ENCODE measurements around the gene SENP1. TPM values are rescaled to one million over a fixed set of nuclear protein-coding genes. Genes with fewer than 3 reads are reported as not detected.
A peak's percentile ranks its signal among the peaks of the same experiment; 100 is the strongest.

The SENP1 gene
- total RNA-seq, 1 donor: 23.9 TPM

DNA sequence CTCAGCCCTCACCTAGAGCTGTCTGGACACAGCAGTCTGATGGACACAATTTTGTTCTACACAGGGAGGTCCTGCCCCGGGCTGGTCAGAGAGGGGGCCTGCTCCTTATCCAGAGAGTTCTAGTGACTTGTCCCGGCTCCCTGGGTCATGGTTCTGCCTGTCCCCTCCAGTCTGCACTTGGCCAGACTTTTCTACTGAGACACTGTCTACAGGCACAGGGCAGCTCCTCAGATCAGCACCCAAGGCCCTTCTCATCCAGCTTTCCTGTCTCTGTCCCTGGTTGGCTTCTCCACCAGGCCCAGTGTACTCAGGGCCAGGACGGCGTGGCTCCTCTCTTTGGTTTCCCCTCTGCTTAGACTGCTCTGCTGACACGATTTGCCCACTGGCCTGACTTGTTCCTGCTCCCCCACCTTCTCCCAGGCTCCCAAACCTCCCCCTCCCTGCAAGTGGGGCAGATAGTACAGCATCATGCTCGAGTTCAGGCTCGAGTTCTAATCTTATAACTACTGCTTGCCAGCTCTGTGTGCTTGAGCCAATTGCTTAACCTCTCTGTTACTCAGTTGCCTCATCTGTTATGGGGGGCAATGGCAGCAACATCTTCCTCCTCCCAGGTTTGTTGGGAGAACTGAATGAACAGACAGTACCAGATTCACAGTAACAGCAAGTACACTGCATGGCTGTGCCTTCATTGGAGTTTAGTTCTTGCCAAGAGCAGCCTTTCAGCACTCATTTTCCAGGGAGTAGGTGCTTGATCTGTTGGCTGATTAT is 79.6 kb downstream of the SENP1 start:
- H3K27me3 ChIP-seq (ENCODE audit: insufficient read depth, low read length): peaks cover 43% of the 10 kb centered on the region

GRCh38 chr12:48025281-48025680 is 80.6 kb downstream of the SENP1 start:
- Histone ChIP-seq H3K36me3 (ENCODE audit: insufficient read depth, low read length) (no peaks in the 10 kb centered on the region), H3K27me3 (ENCODE audit: insufficient read depth, low read length) (peaks cover 47% of the 10 kb centered on the region), H3K9me3 (ENCODE audit: low read depth, low read length) (no peaks in the 10 kb centered on the region), H3K27ac (ENCODE audit: low read depth, low read length) (no peak overlapping the region), H3K4me1 (ENCODE audit: insufficient read depth, low read length) (no peaks in the 10 kb centered on the region), H3K79me2 (ENCODE audit: insufficient read depth, low read length) (no peaks in the 10 kb centered on the region), H2AFZ (ENCODE audit: low read length) (no peak overlapping the region), H3K4me2 (ENCODE audit: insufficient read depth, low read length) (no peak overlapping the region), H3K4me3 (ENCODE audit: insufficient read depth, low read length) (no peak overlapping the region), H4K20me1 (ENCODE audit: insufficient read depth, low read length) (no peaks in the 10 kb centered on the region)
- TF ChIP-seq, protein P1, sequence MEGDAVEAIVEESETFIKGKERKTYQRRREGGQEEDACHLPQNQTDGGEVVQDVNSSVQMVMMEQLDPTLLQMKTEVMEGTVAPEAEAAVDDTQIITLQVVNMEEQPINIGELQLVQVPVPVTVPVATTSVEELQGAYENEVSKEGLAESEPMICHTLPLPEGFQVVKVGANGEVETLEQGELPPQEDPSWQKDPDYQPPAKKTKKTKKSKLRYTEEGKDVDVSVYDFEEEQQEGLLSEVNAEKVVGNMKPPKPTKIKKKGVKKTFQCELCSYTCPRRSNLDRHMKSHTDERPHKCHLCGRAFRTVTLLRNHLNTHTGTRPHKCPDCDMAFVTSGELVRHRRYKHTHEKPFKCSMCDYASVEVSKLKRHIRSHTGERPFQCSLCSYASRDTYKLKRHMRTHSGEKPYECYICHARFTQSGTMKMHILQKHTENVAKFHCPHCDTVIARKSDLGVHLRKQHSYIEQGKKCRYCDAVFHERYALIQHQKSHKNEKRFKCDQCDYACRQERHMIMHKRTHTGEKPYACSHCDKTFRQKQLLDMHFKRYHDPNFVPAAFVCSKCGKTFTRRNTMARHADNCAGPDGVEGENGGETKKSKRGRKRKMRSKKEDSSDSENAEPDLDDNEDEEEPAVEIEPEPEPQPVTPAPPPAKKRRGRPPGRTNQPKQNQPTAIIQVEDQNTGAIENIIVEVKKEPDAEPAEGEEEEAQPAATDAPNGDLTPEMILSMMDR (IDR thresholded peaks at IDR 0.05; ENCODE audit: extremely low read depth, low read depth, low read length): no peak
- no peak for DNase-seq (ENCODE audit: insufficient read length, low spot score, missing footprints)

More for the DNA sequence above, 79.6 kb downstream of the SENP1 start:
- Histone ChIP-seq H3K36me3 (ENCODE audit: insufficient read depth, low read length) (no peaks in the 10 kb centered on the region), H3K4me2 (ENCODE audit: insufficient read depth, low read length) (no peak overlapping the region), H2AFZ (ENCODE audit: low read length) (no peak overlapping the region), H3K79me2 (ENCODE audit: insufficient read depth, low read length) (no peaks in the 10 kb centered on the region), H4K20me1 (ENCODE audit: insufficient read depth, low read length) (no peaks in the 10 kb centered on the region), H3K9me3 (ENCODE audit: low read depth, low read length) (no peaks in the 10 kb centered on the region), H3K27ac (ENCODE audit: low read depth, low read length) (no peak overlapping the region), H3K4me3 (ENCODE audit: insufficient read depth, low read length) (no peak overlapping the region), H3K4me1 (ENCODE audit: insufficient read depth, low read length) (no peaks in the 10 kb centered on the region)
- DNase-seq (ENCODE audit: insufficient read length, low spot score, missing footprints): peak; percentile 68
- TF ChIP-seq, protein P1 (IDR thresholded peaks at IDR 0.05; ENCODE audit: extremely low read depth, low read depth, low read length): no peak

- Histone ChIP-seq H3K27me3 (ENCODE audit: insufficient read depth, low read length) (peaks cover 50% of the 10 kb centered on the region), H3K4me2 (ENCODE audit: insufficient read depth, low read length) (no peak overlapping the region), H3K9me3 (ENCODE audit: low read depth, low read length) (no peaks in the 10 kb centered on the region), H3K36me3 (ENCODE audit: insufficient read depth, low read length) (no peaks in the 10 kb centered on the region), H3K79me2 (ENCODE audit: insufficient read depth, low read length) (no peaks in the 10 kb centered on the region), H4K20me1 (ENCODE audit: insufficient read depth, low read length) (no peaks in the 10 kb centered on the region), H3K4me3 (ENCODE audit: insufficient read depth, low read length) (no peak overlapping the region), H2AFZ (ENCODE audit: low read length) (no peak overlapping the region), H3K4me1 (ENCODE audit: insufficient read depth, low read length) (no peaks in the 10 kb centered on the region), H3K27ac (ENCODE audit: low read depth, low read length) (no peak overlapping the region)
- DNase-seq (ENCODE audit: insufficient read length, low spot score, missing footprints): no peak
- TF ChIP-seq, protein P1 (IDR thresholded peaks at IDR 0.05; ENCODE audit: extremely low read depth, low read depth, low read length): no peak
Observed at GRCh38 chr12:48024735-48025134, 81.1 kb downstream of the SENP1 start.

DNA sequence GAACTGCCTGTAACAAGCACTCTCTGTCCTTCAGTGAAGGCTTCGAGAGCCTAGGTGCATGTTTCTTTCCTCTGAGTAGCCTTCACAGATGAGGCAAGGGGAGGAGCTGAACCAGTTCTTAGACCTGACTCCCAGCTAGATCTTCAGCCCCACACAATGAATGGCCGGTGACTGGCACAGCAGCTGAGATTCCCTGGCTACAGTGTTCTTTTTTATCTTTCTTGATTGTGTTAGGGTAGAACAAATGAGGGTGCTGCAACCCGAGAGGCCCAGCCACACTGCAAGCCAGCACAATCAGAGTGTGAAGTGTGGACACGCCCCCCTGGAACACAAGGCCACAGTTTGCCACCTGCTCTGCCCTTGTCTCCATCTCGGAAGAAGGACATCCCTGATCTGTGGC is 82.5 kb downstream of the SENP1 start:
- Histone ChIP-seq H3K4me2 (ENCODE audit: insufficient read depth, low read length) (no peak overlapping the region), H3K9me3 (ENCODE audit: low read depth, low read length) (no peaks in the 10 kb centered on the region), H2AFZ (ENCODE audit: low read length) (no peak overlapping the region), H3K4me1 (ENCODE audit: insufficient read depth, low read length) (no peaks in the 10 kb centered on the region), H3K36me3 (ENCODE audit: insufficient read depth, low read length) (no peaks in the 10 kb centered on the region), H4K20me1 (ENCODE audit: insufficient read depth, low read length) (no peaks in the 10 kb centered on the region), H3K27me3 (ENCODE audit: insufficient read depth, low read length) (peaks cover 60% of the 10 kb centered on the region), H3K79me2 (ENCODE audit: insufficient read depth, low read length) (no peaks in the 10 kb centered on the region), H3K27ac (ENCODE audit: low read depth, low read length) (no peak overlapping the region), H3K4me3 (ENCODE audit: insufficient read depth, low read length) (no peak overlapping the region)
- DNase-seq (ENCODE audit: insufficient read length, low spot score, missing footprints): no peak
- TF ChIP-seq, protein P1 (IDR thresholded peaks at IDR 0.05; ENCODE audit: extremely low read depth, low read depth, low read length): no peak

Data from osteoblast (primary cell).